DMS79 treated with DMSO at 0.1 percent for 48 hours (cell line): ENCODE measurements around the gene TRAK1.
A peak's percentile ranks its signal among the peaks of the same experiment; 100 is the strongest.

Experiments used
- DNase-seq: peaks from one replicate; lab custom pipeline; 2025; lab: John Stamatoyannopoulos, UW

Gene TRAK1

DNA sequence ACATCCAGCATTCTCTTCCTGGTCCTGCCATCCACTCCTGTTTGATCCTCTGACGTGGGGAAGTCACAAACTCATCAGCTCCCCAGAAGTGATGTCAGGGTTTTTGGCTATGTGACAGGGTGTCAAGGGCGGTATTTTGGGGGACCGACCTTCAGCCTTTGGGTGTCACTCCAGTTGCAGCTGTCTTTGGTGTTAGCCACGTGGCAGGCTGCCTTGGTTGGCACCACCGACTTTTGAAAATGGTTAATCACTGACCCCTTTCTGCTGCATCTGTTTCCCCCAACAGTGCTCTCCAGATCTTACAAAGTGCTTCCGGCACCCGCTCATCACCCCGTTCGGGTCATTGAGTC lies 86.6 kb downstream of the TRAK1 start:
- DNase-seq, result no peak

DNA sequence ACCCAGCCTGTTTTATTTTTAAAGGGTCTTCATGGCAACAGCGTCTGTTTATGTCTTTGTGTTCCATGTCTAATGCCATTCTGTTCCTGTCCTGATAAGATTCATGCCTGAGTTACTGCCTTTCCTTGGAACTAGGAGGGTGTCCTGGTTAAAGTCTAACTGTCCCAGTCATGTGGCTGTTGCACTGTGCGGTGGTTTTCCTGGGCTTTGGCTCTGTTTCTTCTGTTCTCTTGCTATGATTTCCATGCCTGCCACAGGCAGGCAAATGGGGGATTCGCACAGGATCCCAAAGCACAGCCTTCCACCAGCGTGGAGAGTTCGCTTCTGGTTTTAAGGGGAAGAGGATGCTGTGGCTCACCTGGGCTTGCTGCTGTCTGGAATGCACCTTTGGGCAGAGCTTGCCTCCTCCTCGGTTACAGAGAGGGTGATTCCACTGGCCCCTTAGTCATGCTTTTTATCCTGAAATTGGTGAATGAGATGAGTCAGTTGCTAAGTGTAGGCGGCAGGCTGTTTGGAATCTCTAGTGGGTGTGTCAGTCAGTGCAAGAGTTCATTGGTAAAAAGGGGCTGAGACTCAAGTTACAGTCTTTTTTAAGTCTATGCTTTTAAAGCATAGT lies 88.1 kb downstream of the TRAK1 start:
- DNase-seq, result no peak

DNA sequence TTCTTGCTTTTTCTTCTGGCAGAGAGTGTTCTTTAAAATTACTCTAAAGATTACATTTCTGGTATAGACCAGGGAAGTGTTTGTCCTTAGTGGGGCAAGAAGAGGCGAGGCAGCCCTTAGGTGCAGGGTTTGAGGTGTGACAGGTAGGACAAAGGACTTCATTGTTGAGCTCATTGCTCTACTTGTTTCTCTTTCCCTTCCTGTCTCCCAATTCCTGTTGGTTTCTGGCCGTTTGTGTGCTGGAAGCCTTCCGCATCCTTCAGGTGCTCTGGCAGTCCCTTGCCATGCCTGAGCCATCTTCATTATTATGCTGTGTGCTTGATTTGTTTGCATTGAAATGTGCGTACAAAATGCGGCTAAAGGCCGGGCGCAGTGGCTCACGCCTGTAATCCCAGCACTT lies 89.7 kb downstream of the TRAK1 start:
- no peak for DNase-seq

DNA sequence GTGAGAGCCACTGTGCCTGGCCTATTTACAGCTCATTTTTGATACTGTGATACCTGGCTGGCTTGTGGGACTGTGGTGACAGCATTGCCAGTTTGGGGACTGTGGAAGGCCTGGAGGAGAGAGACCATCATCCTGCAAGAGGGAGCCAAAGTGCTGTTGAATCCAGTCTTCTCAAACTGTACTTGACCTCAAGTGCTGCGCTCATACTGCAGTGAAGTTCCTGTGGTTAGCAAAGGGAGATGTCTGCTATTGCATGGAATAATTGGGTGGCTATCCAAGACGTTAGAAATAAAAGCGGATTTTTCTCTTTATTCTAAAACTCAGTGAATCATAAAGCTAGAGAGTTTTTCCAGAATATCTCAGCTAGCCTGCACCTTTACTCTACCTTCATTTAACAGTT lies 91.4 kb downstream of the TRAK1 start:
- DNase-seq, result peak; percentile 4

DNA sequence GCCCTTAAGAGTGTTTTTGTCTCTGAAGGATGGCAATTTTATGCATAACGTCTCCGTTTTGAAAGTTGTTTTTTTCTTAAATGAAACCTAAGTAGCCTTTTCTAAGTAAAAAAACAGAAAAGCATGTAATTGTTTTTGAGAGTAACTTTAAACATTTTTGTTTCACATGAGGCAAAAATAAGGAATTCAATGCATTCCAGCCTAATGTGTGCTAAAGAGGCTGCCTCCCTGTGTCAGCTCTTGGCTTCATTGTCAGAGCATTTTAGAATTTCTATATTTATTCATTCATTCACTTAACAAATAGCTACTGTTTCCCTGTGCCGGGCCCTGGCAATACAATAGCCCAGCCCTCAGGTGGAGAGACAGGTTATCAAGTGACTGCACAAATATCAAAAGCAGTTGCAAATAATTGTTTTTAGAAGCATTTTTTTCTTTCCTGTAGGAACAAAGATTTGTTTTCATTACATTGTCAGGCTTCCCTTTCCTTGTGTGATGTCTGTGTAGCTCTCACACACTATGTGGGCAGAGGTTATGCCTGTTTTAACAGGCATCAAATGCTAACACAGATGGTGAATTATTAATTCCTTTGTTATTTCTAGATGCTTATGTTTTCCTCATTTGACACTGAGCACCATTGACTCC lies 93.0 kb downstream of the TRAK1 start:
- DNase-seq, result no peak

DNA sequence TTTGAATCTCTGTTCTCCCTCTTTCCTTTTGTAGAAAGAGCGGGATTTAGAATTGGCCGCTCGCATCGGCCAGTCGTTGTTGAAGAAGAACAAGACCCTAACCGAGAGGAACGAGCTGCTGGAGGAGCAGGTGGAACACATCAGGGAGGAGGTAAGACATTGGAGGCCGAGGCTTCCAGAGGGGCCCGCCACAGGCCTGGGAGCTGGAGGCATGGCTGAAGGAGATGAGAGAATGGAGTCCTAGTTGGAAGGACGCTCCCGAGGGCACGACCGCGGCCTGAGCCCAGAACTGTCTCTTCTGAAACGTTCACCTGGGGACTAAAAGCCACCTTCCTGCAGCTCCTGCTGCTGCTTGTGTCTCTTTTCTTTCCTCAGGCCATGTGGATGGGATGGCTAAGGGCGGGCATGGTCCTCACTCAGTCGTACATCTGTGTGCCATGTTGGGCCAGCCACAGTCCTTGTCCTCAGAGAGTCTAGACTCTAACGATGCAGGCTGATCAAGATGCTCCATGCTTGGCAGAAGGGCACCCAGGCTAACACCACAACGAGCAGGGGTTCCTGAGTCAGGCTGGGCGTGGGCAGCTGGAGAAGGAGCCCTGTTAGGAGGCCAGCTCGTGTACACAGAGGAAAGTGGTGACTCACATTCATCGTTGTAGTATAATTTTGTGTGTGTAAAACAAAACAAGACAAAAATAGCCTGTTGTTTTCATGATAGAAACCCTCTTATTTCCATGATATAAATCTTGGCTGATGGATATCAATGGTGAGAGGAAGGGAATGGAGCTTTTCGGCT lies 93.7 kb downstream of the TRAK1 start:
- DNase-seq, result no peak

DNA sequence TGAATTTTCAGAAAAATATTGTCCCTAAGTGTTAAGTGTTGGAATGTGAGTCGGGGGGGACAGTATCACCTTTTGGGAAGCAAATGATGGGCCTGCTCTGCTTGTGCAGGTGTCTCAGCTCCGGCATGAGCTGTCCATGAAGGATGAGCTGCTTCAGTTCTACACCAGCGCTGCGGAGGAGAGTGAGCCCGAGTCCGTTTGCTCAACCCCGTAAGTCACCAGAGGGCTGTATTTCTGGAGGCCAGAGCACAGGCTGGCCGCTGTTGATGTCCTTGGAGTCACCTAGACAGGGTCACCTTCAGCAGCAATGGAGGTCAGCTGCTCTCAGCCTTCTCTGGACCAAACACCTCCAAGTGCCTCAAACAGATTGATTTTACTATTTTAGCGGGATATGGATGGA lies 96.8 kb downstream of the TRAK1 start:
- DNase-seq, result no peak

DNA sequence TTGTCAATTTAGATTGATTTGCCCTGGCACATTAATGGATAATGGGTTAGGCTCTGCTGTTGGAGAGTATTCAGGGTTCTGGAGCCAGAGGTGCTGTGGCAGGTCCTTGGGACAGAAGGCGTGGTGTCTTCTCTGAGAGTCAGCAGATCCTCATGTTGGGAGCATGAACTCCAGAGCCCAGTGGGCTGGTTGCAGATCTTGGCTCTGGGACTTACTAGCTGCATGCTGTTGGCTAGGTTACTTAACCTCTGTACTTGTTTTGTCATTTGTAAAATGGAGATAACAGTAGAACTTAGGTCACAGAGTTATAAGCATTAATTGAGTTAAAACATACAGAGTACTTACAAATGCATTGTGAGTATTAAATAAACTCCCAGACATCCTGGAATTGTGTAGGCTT lies 97.2 kb downstream of the TRAK1 start:
- DNase-seq, result no peak

DNA sequence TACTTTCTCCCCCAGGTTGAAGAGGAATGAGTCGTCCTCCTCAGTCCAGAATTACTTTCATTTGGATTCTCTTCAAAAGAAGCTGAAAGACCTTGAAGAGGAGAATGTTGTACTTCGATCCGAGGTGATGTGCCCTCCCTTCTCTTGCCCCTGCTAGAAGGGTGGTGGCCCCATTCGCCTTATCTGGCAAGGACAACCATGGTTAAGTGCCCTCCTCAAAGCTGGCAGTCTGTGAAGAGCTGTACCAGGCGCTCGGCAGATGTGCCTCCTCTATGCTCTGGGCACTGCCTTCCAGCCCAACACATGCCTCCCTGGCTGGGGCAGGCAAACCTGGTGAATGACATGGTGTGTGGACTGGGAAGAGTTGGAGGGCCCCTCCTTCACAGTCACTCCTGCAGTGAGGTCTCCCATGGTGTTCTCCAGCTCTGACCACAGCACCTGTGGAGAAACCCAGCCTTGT lies 97.9 kb downstream of the TRAK1 start:
- no peak for DNase-seq

DNA sequence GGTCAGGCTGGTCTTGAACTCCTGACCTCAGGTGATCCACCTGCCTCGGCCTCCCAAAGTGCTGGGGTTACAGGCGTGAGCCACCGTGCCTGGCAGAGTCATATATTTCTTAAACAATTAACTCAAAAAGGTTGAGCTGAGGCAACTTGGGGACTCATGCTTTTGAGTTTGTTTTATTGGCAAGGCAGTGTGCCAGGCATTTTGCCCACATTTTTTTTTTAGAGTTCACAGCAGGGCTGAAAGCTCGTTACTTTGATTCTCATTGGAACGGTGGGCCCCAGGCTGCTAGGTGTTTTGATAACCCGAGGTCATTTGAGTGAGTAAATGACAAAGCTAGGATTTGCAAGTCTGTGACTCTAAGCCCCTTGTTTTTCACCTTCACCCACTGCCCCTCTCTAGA lies 98.6 kb downstream of the TRAK1 start:
- DNase-seq, result no peak

DNA sequence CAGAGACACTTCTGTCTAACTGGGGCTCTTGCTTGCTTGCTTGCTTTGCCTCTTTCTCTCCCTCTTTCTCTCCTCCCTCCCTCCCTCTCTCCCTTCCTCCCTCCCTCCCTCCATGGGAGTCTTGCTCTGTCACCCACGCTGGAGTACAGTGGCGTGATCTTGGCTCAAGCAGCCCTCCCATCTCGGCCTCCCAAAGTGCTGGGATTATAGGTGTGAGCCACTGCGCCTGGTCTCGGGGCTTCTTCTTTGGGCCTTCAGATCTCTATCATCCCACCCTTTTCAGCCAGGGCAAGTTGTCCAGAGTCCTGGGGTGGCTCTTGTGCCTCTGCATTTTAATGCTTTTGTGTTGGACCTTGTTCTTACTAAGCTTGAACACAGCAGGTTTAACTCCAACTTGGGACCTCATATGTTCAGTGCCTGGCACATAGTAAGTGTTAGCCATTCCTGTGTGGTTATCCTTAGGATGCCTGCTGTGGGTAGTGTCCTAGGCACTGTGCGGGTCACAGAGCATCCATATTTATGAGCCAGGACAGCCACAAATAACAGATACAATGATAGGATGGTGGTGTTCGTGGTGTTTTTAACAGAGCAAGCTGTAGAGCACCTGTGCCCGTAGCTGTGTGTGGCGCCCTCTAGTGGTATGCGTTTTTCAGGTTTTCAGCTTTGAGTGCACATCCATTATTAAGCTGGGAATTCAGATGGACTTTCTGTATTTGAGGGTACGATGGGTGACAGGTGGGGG lies 99.7 kb downstream of the TRAK1 start:
- DNase-seq, result peak; percentile 2

DNA sequence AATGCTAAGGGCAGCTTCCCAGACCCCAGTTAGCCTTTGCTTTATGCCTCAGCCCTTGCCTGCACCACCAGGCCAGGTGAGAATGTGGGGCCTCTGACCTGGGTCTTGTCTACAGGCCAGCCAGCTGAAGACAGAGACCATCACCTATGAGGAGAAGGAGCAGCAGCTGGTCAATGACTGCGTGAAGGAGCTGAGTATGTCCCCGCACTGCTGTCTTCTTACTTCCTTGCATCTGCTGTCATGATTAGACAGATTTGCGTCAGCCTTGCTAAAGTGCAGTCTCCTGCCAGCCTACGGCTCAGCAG lies 100.2 kb downstream of the TRAK1 start:
- DNase-seq, result no peak

DNA sequence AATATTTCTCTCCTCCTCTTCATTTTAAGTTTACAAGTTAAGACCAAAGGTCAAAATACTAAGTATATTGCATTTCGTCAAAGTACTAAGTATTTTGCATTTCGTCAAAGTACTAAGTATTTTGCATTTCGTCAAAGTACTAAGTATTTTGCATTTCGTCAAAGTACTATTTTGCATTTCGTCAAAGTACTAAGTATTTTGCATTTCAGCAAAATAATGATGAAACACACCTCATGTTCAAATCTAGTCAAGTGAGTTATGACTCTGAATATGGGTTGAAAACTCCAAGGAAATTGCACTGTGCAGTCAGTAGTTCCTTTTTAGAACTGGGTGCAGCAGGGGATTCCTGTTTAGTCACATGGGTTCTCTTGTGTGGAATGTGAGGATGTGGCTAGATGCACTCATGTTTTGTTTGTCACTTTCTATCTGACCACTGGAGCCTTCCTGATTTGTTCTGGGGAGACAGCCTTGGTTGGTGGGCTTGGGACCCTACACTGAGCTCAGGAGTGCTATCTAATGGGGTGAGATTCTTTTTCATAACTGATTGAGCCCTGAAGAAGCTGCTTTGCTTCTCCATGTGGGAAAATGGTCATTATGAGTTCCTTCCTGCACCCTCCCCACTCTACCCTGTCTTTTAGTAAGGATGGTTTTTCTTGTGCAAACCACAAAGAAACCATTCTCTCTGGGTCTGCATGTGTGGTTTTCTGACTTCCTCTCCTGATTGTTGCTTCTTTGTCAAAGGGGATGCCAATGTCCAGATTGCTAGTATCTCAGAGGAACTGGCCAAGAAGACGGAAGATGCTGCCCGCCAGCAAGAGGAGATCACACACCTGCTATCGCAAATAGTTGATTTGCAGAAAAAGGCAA lies 101.4 kb downstream of the TRAK1 start:
- DNase-seq, result no peak

DNA sequence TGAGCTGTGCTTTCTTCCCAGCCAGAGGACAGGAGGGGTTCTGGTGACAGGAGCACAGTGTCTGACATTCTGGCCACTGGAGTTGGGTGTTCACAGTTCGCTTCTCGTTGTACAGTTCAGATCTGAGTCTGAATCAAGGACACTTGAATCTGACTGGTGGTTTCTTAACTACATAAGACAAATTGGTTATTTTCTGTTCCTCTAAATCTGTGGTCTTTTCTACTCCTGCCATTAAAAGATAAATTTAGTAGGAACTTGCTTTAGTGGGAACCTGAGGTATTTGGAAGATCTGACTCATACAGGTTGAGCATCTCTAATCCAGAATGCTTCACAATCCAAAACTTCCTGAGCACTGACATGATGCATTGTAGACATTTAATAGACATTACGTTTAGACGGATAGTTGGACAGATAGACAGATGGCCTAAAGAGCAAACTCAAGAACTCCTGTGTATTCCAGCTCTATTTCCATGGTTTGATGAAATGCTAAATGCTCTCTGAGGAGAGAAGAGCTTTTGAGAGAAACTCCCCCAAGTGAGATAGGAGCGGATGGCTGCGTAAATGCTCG lies 103.9 kb downstream of the TRAK1 start:
- no peak for DNase-seq

DNA sequence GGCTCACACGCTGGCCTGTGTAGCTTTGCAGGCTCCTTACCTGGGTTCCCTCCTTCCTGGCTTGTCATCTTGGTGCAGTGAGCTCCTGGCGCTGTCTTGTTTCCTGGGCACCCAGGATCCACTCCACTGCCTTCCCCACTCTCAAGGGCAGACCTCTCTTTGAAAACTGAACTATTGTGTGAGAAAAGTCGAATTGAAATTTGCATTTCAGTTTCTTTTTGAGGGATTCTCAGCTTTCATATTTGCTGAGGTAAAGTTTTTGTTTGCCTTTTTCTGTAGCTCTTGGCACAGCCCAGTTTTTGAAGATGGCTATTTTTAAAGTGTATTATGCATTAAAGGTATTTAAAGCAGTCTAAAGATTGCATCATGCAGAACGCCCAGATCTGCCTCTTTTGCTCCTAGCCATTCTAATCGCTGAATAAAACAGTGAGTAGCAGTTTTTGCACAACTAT lies 104.7 kb downstream of the TRAK1 start:
- DNase-seq, result no peak

DNA sequence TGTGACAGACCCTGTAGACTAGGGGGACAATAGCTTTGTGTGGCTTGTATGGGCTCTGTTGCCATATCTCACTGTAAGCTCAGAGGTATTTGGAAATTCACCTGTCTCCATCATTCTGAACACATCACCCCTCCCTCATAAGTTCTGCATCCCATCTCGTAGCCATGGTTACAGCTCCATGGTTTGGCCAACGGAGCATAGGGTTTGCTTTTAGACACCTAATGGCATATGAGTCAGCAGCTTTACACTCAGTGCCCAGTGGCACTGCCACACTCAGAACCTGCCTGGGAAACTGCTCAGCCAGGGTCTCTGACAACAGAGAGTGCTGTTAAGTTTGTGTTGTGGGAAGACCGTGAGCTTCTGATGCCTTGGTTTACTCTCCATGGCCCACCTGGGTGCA lies 107.6 kb downstream of the TRAK1 start:
- DNase-seq, result no peak

DNA sequence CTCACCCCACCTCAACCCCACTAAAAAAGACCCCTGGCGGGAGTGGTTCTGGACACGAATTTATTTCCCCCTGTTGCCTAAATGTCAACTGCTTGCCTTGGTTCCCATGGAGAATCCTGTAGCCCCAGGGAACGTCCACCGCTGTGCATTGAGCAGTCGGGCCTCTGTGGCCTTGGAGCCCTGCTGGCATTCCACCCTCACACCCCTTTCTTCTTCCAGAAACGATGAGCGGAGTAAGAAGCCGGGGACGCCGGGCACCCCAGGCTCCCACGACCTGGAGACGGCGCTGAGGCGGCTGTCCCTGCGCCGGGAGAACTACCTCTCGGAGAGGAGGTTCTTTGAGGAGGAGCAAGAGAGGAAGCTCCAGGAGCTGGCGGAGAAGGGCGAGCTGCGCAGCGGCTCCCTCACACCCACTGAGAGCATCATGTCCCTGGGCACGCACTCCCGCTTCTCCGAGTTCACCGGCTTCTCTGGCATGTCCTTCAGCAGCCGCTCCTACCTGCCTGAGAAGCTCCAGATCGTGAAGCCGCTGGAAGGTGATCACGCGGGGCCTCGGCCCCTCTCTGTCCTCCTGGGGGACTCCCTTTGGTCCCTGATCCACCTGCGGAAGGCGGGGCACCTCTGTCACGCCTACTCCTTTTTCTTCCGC lies 111.2 kb downstream of the TRAK1 start:
- DNase-seq, result no peak

DNA sequence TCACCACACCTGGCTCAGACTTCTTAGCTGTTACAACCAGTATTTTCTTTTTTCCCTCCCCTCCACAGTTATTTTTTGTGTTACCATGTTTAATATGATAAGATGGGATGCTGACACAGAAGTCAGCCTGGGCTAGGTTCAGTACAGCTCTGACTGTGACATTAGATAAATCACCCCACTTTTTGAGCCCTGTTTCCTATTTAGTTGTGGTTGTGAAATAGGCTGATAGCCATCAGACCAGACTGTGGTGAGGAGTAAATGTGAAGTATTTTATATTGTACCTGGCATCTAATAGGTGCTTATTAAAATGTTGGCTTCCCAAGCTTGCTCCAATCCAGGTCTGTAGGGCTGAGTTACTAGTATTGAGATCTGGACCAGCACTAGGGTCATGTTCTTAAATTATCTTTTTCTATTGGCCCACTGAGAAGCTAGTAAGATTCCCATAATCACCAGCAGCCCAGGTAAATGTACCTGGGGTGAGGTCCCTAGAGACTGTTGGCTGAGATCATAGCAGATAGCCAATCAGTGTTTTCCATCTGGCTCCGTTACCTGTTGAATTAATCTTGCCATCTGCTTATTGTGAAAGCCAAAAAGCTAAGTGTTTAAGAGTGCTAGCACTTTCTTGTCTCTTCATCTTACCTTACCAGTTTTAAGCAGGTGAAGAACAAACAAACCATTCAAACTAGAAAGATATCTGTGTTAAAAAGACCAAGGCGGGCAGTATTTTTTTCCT lies 113.9 kb downstream of the TRAK1 start:
- DNase-seq, result no peak

DNA sequence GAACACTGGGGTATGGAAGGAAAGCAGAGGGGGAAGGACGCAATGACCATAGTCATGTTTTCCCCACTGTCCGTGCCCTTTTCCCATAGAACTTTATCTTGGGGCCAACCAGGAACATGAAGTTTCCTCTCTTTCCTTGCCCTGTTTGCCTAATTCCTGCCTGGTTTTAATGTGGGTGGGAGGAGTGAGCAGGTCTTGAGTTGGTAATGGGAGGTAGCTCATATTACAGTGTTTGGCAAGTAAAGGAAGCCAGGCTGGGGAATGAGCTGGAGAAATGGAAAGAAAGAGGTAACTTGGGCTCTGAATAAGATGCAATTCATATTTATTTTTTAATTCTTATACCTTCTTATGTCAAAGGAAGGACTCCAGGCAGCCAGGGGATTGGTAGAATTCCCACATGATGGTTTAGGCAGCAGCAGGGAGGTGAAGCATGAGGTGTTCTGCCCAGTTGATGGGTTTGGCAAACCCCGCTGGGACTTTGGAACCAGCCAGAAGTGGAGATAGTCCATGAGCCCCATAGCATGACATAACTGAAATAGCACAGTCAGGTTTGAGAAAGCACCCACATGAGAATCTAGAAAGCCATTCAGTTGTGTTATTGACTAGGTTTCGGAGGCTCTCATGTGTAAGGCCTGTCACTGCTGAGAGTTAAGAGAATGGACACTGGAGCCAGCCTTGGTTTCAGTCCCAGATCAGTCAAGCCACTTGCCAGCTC lies 114.8 kb downstream of the TRAK1 start:
- no peak for DNase-seq

DNA sequence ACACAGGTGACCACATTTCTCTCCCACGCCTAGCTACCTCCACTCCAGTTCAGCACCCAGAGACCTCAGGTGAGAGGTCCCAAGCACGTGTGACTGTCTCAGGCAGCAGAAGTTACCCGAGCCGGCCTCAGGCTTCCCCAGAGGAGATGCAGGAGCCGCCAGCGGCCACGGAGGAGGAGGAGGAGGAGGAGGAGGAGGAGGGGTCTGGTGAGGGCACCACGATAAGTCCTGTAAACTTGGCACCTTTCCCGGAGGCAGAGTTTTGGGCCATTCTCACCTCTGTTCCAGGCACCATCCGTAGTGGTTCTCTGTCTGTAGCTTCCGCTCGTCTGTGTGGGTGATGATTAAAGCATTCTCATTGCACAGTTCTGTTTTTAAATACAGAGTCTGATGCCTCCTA lies 118.8 kb downstream of the TRAK1 start:
- DNase-seq, result no peak
